HG02884 (cell line): ENCODE results near the gene SLC25A47.
"Not testable (repeated sequence)": the region's sequence is repeated elsewhere in the genome, so short reads cannot be mapped to it uniquely, and the experiment has no call there.

ENCODE experiments used
- ATAC-seq: cut with Tn5 transposase; IDR thresholded peaks from one replicate; pipeline ENCODE4 v1.9.1; 2021; ENCODE audit warnings: mild to moderate bottlenecking, moderate library complexity; ENCODE audit not compliant: unreplicated experiment

Gene SLC25A47

DNA sequence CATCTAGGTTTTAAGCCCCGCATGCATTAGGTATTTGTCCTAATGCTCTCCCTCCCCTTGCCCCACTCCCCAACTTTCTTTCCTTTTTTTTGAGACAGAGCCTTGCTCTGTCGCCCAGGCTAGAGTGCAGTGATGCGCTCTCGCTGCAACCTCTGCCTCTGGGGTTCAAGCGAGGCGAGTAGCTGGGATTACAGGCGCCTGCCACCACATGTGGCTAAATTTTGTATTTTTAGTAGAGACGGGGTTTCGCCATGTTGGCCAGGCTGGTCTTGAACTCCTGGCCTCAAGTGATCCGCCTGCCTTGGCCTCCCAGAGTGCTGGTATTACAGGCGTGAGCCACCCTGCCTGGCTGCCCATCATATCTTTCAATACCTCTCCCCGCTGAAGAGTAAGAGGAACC is 19.7 kb downstream of the SLC25A47 start:
- not testable (repeated sequence) for ATAC-seq

GRCh38 chr14:100344657-100345056 is 21.5 kb downstream of the SLC25A47 start:
- not testable (repeated sequence) for ATAC-seq

GRCh38 chr14:100345711-100346110 is 22.6 kb downstream of the SLC25A47 start:
- ATAC-seq, result no peak

DNA sequence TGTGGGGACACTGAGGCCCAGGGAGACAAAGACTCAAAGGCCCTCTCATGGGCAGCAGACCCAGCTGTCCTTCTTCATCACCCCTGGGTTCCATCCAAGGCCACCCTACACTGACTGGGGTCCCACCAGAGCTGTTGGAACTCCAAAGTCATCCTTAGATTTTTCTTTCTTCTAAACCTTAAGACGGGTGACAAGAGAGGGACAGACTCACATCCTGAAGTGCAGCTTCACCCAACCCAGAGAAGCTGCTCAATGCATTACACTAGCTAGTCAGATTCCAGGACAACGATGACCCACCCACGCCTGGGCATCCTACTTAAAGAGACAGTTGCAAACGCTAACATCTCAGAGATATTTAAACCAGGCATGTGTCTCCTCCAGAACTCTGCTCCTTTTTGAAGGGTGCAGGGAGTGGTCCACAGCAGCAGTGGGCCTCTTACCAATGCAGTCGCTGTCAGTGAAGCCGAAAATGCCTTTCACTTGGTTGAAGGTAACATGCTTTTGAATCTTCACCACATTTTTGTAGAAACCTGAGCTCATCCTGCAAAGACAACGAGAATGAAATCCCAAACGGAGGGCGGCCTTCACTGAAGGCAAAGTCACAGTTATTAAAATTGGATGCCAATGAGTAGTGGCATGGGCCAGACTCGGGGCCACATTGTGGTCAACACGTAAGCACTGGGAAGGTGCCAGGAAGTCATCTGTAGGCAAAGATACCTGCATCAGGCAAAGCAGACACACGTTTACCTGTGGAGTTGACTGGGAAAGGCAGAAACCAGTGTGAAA is 23.4 kb downstream of the SLC25A47 start:
- no peak for ATAC-seq

DNA sequence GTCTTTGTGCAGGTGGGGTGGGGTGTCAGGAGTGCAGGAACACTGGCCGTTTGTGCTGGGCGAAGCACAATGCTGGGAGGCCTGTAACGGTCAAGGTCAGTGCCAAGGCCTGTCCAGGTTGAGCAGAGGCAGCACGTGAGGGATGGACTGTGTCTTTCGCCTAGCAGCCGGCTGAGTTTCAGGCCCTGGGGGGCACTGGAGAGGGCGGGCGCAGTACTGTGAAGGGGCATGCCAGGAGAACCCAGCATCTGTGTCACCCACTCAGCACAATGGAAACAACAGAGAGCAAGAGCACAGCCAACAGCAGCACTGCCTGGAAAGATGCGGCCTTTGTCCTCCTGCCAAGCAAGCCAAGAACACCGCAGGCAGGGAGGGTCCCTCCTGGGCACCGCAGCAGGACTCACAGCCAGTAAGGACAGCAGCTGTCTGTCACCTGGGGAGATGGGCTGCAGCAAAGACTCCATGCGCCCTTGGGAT is 25.2 kb downstream of the SLC25A47 start:
- ATAC-seq, result no peak

GRCh38 chr14:100348784-100349685 is 25.9 kb downstream of the SLC25A47 start:
- ATAC-seq, result no peak

DNA sequence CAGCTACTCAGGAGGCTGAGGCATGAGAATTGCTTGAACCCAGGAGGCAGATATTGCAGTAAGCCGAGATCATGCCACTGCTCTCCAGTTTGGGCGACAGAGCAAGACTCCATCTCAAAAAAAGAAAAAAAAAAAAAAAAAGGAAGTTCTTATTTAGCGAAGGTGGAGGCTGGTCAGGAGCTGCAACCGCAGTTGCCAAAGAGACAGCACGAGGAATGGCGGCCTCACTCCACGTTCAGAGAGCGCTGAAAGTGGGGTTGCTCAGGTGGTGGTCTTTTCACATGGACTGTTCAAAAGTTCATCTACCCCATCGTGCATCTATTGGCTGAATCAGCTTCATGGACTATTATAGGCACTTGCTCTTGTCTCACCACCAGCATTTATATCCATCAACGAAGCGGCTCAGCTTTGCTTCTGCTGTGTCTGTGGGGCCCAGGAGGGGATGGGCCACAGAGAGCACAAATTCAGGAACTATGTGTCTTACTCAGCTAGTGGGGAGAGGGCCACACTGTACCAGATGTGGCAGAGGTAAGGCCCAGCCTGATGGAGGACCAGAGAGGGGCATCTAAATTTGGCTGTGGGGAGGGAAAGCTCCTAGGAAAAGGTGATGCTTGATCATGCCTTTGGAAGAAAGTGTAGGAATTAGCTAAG is 27.3 kb downstream of the SLC25A47 start:
- ATAC-seq, result no peak

- no peak for ATAC-seq
These were observed 27.8 kb downstream of the SLC25A47 start for GRCh38 chr14:100350986-100351385.

GRCh38 chr14:100358396-100358795 is 35.3 kb downstream of the SLC25A47 start:
- no peak for ATAC-seq

GRCh38 chr14:100359111-100359510 is 36.0 kb downstream of the SLC25A47 start:
- no peak for ATAC-seq

DNA sequence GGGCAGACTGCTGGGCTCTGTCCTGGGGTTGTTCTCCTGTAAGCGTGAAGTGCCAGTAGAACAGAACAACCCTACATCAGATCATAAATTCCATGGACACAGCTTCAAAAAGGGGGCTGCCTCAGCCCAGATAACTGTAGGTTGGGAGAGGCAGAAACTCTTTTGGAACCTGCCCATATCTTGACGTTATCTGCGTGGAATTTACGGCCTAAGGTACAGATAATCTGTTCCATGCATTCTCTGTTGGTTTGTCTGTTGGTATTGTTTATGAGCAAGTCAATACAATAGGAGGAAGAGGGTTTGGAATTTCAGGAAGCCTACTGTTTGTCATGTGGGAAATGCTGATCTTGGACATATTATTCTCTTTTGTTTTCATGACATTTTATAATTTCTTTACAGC is 36.7 kb downstream of the SLC25A47 start:
- no peak for ATAC-seq

DNA sequence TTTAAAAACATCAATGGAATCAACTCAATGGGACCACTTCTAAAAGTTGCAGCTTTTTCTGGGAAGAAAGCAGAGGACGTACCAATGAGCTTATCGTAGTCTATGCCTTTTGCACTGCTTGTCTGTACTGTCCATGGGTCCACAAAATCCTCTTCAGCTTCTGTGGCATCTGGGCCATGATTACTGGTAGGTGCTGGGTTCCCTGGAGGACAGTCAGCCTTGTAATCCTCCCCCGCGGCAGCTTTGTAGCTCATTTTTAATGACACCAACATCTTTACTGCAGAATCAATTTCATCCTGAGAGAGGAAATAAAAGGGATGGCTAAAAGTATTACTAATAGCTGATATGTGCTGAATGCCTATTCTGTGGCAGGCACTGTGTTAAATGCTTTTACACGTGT is 38.5 kb downstream of the SLC25A47 start:
- no peak for ATAC-seq

- no peak for ATAC-seq
These were observed 39.3 kb downstream of the SLC25A47 start for GRCh38 chr14:100362311-100362927.

- ATAC-seq, result no peak
These were observed 39.9 kb downstream of the SLC25A47 start for GRCh38 chr14:100363053-100363452.

GRCh38 chr14:100364403-100364802 is 41.3 kb downstream of the SLC25A47 start:
- ATAC-seq, result no peak

DNA sequence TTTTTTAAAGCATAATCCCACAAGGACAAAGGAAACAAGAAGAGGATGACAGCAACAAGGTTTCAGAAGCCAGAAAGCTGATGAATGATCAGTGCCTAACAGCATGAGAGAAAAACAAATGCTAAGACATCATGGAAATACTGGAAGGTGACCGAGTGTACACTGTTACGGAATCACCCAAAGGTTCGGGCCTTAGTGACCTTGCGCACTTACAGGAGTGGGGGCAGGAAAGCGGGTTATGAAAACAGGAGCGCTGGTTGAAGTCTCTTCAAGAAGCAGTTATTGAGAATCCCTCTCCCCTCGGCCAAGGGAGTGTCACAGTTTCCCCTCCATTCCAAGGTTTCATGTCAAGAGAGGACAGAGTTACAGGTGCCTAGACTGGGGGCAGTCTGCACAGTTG is 42.6 kb downstream of the SLC25A47 start:
- ATAC-seq, result no peak

- ATAC-seq, result no peak
These were observed 45.9 kb downstream of the SLC25A47 start for GRCh38 chr14:100369019-100369418.

- no peak for ATAC-seq
These were observed 46.9 kb downstream of the SLC25A47 start for GRCh38 chr14:100370003-100370402.

DNA sequence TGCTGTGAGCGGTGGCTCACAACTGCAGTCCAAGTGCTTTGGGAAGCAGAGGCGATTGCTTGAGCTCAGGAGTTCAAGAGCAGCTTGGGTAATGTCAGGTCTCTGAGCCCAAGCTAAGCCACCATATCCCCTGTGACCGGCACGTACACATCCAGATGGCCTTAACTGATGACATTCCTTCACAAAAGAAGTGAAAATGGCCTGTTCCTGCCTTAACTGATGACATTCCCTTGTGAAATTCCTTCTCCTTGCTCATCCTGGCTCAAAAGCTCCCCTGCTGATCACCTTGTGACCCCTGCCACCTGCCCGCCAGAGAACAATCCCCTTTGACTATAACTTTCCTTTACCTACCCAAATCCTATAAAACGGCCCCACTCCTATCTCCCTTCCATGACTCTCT is 48.6 kb downstream of the SLC25A47 start:
- no peak for ATAC-seq

GRCh38 chr14:100372357-100373048 is 49.4 kb downstream of the SLC25A47 start:
- no peak for ATAC-seq
